T-helper 2 cell treated with Interferon-gamma antibody and Interleukin-4, amounts not matched to agents 5 μg/mL and 100 μg/mL, for 36 hours (primary cell): Measurements from ENCODE around the gene TENM4.

Source experiments
- DNase-seq: peaks from one replicate; pipeline ENCODE4 v3.0.0; 2021; ENCODE audit warnings: low spot score
- H3K27ac Mint-ChIP-seq: one replicate; pipeline ENCODE4 v1.8.0; 2021; ENCODE audit warnings: mild to moderate bottlenecking, mixed read lengths
- H3K27me3 Mint-ChIP-seq: one replicate; pipeline ENCODE4 v1.8.0; 2021; ENCODE audit warnings: low read depth, mixed read lengths
- H3K36me3 Mint-ChIP-seq: one replicate; pipeline ENCODE4 v1.8.0; 2021; ENCODE audit warnings: low read depth, mixed read lengths
- H3K4me1 Mint-ChIP-seq: one replicate; pipeline ENCODE4 v1.8.0; 2021; ENCODE audit warnings: low read depth, mixed read lengths
- H3K4me3 Mint-ChIP-seq: one replicate; pipeline ENCODE4 v1.8.0; 2022; ENCODE audit warnings: mild to moderate bottlenecking, moderate library complexity, mixed read lengths
- H3K9me3 Mint-ChIP-seq: one replicate; pipeline ENCODE4 v1.8.0; 2021; ENCODE audit warnings: mixed read lengths

TENM4 gene

DNA sequence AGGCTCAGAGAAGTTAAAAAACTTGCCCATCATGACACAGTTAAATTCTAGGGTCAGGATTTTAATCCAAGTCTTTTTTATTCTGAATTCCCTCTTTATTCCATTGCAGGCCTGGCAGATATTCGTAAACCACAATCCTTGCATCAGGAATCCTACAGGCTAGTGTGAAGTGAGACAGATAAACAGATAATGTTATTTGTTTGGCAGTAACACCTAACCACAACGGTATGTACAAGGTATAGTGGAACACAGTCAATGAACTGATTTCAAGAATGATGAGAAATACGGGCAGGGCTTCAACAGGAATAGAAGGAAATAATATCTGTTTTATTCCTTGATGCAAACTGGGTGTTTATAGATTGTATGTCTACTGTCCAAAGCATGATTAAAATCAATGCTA, 834.2 kb downstream of the TENM4 start:
- no peak overlapping the region for H3K27ac Mint-ChIP-seq
- H3K4me1 Mint-ChIP-seq: no peaks in the 10 kb centered on the region

DNA sequence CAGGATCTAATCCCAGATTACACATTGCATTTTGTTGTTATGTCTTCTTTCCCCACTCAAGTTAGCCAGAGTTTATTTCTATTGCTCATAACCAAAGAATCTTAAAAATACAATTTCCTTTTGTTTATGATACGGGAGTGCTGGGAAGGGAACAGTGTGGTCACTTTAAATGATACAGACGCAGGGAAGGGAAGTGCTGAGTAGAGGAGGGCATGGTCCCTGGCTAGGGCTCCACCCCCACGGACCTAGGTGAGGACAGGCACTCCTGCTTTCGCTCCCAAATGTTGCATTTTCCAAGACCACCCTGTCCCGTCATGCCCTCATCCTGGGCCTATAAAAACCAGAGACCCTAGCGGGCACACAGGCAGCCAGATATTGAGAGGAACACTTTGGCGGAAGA, 835.5 kb downstream of the TENM4 start:
- no peak for DNase-seq
- no peaks in the 10 kb centered on the region for H3K4me1 Mint-ChIP-seq
- no peak overlapping the region for H3K4me3 Mint-ChIP-seq
- no peaks in the 10 kb centered on the region for H3K9me3 Mint-ChIP-seq
- H3K27ac Mint-ChIP-seq: no peak overlapping the region
- peaks cover 16% of the 10 kb centered on the region for H3K27me3 Mint-ChIP-seq
- no peaks in the 10 kb centered on the region for H3K36me3 Mint-ChIP-seq

More for the DNA sequence above, 834.2 kb downstream of the TENM4 start:
- Mint-ChIP-seq H3K9me3 (no peaks in the 10 kb centered on the region), H3K36me3 (no peaks in the 10 kb centered on the region), H3K27me3 (peaks cover 5% of the 10 kb centered on the region), H3K4me3 (no peak overlapping the region)
- no peak for DNase-seq

DNA sequence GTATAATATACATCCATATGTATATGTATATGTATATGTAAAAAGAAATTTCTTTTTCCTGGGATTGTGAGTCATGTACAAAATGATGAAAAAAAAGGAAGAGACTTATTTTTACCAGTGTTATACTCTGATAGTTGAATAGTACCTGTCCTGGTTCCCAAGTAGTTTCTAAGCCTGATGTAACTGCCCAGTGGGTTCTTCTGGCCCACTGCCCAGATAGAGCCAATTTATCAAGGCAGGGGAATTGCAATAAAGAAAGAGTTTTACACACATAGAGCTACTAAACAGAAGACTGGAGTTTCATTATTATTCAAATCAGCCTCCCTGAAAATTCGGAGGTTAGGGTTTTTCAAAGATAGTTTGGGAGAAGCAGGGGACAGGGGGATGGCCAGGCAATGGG, 837.0 kb downstream of the TENM4 start:
- Mint-ChIP-seq H3K4me1 (no peaks in the 10 kb centered on the region), H3K27ac (no peak overlapping the region), H3K36me3 (no peaks in the 10 kb centered on the region), H3K27me3 (peaks cover 29% of the 10 kb centered on the region), H3K4me3 (no peak overlapping the region), H3K9me3 (no peaks in the 10 kb centered on the region)
- DNase-seq: no peak
